ENCODE data around the gene FNBP1.

The FNBP1 gene

DNA sequence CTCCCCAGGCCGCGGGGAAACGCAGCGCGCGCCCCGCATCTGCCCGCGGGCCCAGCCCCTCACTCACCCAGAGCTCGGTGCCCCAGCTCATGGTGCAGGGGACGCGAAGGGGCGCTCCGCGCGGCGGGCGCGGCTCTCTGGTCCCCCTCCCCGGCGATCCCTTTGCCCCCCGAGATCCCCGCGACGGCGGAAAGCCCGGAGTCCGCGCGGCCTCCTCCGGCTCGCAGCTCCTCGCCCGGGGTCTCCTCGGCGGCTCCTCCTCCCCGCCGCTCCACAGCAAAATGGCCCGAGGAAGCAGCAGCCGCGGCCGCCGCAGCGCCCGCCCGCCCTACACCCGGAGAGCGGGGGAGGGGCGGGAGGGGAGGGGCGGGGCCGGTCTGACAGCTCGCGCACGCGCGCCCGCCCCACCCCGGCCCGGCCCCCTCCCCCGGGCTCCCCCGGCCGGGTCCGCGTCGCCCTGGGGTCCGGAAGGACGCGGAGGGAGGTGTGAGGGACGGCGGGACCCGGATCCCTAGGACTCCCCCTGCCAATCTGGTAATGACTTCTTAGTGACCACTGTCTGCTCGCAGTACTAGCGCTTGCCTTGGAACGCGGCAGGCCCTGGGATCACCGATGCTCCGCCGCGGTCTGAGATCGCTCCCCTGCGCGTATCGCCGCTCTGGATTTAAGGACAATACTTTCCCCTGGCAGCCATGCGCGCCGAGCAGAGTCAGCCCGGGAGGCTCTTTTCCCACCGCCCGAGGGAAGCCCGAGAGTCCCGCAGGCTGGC is at the start of gene FNBP1:
Gene FNBP1, minus strand, starts transcription at position 305 of the 769 bp plus-strand sequence. Its CDS starts 214 bp downstream, at position 91.
- in situ Hi-C loops (cut with HindIII; ENCODE audit: low pct_ligation_motif_present, low pct_unique_long_range_greater_than_20kb, low sequenced_read_pairs): no loop called here
- DNase-seq: peak; percentile 66

DNA sequence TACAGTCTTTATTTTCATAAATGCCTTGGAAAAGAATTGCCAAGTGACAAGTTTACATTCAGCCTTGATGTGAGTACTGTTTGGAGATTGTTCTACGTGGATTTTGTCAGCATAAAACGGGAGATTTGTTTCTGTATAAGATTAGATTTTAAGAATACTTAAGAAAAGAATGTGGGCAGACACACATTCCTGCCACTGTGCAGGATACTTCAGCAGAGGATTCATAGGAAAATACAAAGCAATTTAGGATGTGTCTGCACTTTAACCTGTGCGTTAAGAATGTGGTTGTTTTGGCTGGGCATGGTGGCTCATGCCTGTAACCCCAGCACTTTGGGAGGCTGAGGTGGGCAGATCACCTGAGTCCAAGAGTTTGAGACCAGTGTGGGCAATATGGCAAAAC is 47.9 kb upstream of the FNBP1 start:
- in situ Hi-C loops (cut with HindIII; ENCODE audit: low pct_ligation_motif_present, low pct_unique_long_range_greater_than_20kb, low sequenced_read_pairs): no loop called here
- DNase-seq: no peak

- no peak for DNase-seq
- in situ Hi-C loops (cut with HindIII; ENCODE audit: low pct_ligation_motif_present, low pct_unique_long_range_greater_than_20kb, low sequenced_read_pairs): no loop called here
These were observed 46.2 kb upstream of the FNBP1 start for GRCh38 chr9:130089141-130089540.

DNA sequence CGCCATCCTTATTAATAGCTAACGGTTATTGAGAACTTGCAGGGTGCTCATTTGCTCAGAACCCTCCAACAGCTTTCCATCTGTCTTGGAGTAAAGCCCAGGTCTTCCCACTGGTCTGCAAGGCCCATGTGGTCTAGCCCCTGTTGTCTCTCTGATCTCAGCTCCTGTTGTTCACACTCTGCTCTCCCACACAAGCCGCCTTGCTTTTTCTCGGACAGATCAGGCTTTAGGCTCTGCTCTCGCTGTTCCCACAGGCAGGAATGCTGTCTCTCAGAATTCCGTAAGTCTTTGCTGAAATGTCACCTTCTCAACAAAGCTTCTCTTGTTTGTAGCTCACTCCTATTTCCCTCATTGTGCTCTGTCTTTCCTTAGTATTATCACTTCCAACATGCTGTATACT is 45.1 kb upstream of the FNBP1 start:
- in situ Hi-C loops (cut with HindIII; ENCODE audit: low pct_ligation_motif_present, low pct_unique_long_range_greater_than_20kb, low sequenced_read_pairs): no loop called here
- no peak for DNase-seq

DNA sequence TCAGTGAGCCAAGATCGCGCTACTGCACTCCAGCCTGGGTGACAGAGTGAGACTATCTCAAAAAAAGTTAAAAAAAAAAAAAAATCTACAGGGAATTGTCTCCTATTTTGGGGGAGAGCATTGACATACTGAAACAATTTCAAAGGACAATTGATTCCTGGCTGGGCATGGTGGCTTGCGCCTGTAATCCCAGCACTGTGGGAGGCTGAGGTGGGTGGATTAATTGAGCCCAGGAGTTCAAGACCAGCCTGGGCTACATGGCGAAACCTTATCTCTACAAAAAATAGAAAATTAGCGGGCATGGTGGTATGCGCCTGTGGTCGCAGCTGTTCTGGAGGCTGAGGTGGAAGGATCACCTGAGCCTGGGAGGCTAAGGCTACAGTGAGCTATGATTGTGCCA is 41.3 kb upstream of the FNBP1 start:
- in situ Hi-C loops (cut with HindIII; ENCODE audit: low pct_ligation_motif_present, low pct_unique_long_range_greater_than_20kb, low sequenced_read_pairs): no loop called here
- DNase-seq: no peak

DNA sequence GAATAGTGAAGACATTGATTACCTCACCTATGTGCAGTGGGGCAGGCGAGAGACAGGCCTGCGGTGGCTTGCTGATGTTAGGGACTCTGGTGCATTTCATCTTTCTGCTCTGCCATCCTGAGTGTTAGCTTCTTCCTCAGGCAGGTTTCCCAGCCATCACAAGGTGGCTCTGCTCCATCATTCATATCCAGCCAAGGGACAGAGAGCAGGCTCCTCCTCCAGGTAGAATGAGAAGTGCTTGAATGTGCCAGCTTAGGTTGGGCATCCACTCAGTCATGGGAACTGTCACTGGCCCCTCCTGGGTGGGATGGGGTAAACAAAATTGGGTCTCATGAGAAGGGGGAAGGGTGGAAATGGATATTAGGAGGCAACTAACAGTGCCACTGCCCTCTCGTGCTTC is 35.6 kb upstream of the FNBP1 start:
- in situ Hi-C loops (cut with HindIII; ENCODE audit: low pct_ligation_motif_present, low pct_unique_long_range_greater_than_20kb, low sequenced_read_pairs): no loop called here
- no peak for DNase-seq

DNA sequence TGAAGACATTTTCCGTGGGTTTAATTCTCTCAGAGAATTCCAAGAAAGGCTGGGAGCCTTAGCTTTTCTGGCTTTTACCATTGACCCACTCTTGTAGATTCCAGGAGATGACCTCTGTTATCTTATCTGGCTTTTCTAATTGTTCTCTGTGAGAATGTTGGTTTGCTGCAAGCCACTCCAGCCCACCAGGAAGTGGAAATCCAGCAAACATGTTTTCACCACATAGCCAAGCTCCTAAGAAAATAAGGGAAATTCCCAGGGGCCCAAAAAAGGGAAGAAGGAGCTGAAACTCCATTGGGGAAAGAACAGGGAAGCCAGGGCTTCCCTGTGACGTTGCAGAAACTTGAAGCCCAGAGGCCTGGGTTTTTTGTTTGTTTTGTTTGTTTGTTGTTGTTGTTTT is 30.4 kb upstream of the FNBP1 start:
- in situ Hi-C loops (cut with HindIII; ENCODE audit: low pct_ligation_motif_present, low pct_unique_long_range_greater_than_20kb, low sequenced_read_pairs): no loop called here
- no peak for DNase-seq

DNA sequence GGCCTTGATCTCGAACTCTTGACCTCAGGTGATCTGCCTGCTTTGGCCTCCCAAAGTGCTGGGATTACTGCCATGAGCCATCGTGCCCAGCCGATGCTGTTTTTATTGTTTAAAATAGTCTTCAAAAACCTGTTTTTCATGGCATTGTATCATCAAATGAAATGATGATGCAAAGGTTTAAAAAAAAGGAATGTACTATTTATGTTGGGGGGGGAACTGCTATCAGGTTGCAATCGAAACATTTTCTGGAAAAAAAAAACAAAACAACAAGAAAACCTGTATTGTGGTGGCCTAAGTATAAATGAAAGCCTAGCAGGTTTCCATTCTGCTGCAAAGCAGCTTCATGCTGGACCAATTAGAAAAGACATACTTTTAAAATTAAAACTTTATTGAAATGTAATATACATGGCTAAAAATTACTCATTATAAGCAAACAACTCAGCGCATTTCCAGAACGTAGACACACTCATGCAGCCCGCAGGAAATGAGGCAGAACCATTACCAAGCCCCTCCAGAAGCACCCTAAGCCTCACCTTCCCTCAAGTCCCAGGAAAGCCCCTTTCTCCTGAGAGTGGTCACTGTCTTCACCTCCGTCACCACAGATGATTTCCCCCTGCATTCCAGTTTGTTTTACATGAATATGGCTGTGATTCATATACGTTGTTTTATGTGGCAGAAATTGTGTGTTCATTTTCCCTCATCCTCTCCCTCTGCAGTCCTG is 29.7 kb upstream of the FNBP1 start:
- DNase-seq: no peak
- in situ Hi-C loops (cut with HindIII; ENCODE audit: low pct_ligation_motif_present, low pct_unique_long_range_greater_than_20kb, low sequenced_read_pairs): no loop called here

- in situ Hi-C loops (cut with HindIII; ENCODE audit: low pct_ligation_motif_present, low pct_unique_long_range_greater_than_20kb, low sequenced_read_pairs): no loop called here
- DNase-seq: no peak
These were observed 26.1 kb upstream of the FNBP1 start for GRCh38 chr9:130069048-130069447.

DNA sequence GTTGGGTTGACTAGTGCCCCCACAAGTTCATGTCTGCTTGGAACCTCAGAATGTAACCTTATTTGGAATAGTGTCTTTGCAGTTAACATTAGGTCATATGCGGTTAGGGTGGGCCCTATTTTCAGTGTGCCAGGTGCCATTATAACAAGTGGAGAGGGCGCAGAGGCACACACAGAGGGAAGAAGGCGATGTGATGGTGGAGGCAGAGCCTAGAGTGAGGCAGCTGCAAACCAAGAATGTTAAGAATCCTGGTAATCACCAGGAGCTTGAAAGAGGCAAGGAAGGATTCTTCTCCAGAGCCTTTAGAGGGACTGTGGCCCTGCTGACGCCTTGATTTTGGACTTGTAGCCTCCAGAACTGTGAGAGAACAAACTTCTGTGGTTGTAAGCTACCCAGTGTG is 21.6 kb upstream of the FNBP1 start:
- in situ Hi-C loops (cut with HindIII; ENCODE audit: low pct_ligation_motif_present, low pct_unique_long_range_greater_than_20kb, low sequenced_read_pairs): no loop called here
- no peak for DNase-seq

- in situ Hi-C loops (cut with HindIII; ENCODE audit: low pct_ligation_motif_present, low pct_unique_long_range_greater_than_20kb, low sequenced_read_pairs): no loop called here
These were observed 19.8 kb upstream of the FNBP1 start for GRCh38 chr9:130062750-130063149.

GRCh38 chr9:130060296-130060695 is 17.3 kb upstream of the FNBP1 start:
- in situ Hi-C loops (cut with HindIII; ENCODE audit: low pct_ligation_motif_present, low pct_unique_long_range_greater_than_20kb, low sequenced_read_pairs): no loop called here
- DNase-seq: no peak

More at GRCh38 chr9:130062750-130063149, 19.8 kb upstream of the FNBP1 start:
- DNase-seq: no peak

GRCh38 chr9:130058887-130059286 is 15.9 kb upstream of the FNBP1 start:
- DNase-seq: no peak
- in situ Hi-C loops (cut with HindIII; ENCODE audit: low pct_ligation_motif_present, low pct_unique_long_range_greater_than_20kb, low sequenced_read_pairs): no loop called here

DNA sequence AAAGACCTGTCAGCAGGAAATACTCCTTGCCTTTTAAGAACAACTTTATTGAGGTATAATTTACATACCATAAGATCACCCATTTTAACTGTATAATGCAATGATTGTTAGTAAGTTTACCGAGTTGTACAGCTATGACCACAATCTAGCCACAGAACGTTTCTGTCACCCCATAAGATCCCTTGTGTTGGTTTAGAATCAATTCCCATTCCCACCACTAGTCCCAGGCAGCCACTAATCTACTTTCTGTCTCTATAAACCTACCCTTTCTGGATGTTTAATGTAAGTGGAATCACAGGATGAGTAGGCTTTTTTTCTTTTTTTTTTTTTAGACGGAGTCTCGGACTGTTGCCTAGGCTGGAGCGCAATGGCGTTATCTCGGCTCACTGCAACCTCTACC is 15.2 kb upstream of the FNBP1 start:
- DNase-seq: peak; percentile 16
- in situ Hi-C loops (cut with HindIII; ENCODE audit: low pct_ligation_motif_present, low pct_unique_long_range_greater_than_20kb, low sequenced_read_pairs): no loop called here

DNA sequence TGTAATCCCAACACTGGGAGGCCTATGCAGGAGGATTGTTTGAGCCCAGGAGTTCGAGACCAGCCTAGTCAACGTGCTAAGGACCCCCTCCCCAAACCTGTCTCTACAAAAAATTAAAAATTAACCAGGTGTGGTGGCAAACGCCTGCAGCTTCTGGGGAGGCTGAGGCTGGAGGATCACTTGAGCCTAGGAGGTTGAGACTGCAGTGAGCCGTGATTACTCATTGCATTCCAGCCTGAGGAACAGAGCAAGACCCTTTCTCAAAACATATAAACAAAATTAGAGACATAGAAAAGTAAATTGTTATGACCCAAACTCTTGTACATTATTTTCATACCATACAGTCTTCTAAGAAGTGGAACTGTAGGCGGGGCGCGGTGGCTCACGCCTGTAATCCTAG is 11.8 kb upstream of the FNBP1 start:
- in situ Hi-C loops (cut with HindIII; ENCODE audit: low pct_ligation_motif_present, low pct_unique_long_range_greater_than_20kb, low sequenced_read_pairs): no loop called here

DNA sequence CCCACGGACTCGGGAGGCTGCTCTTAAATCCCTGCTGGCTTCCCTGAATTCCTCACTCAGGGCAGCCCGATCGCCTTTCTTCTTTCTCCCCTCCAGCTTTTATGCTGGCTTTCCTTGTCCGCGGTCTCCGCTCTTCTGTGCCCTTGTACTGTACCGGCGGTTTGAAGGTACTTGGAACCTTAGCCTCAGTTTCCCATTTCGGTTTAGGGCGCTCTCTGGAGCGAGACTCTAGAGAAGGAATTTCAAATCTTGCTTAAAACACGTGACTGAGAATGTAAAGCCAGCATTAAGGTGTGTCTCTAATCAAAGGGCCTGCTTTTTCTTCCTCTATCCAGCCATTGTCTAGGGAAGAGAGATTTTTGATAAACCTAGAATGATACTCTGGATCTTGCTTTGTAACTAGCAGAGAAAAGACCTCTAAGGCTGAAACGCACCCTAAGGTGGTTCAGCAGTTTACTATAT is 11.4 kb upstream of the FNBP1 start:
- peak; percentile 2 for DNase-seq
- in situ Hi-C loops (cut with HindIII; ENCODE audit: low pct_ligation_motif_present, low pct_unique_long_range_greater_than_20kb, low sequenced_read_pairs): no loop called here

More for the DNA sequence above, 11.8 kb upstream of the FNBP1 start:
- DNase-seq: no peak

- peak; percentile 66 for DNase-seq
- in situ Hi-C loops (cut with HindIII; ENCODE audit: low pct_ligation_motif_present, low pct_unique_long_range_greater_than_20kb, low sequenced_read_pairs): no loop called here
These were observed 10.7 kb upstream of the FNBP1 start, which contains the start of gene GPR107 for GRCh38 chr9:130053504-130054324. GPR107 (plus strand) TSS chr9:130053906; CDS start chr9:130053933, 27 bp downstream.

- DNase-seq: no peak
- in situ Hi-C loops (cut with HindIII; ENCODE audit: low pct_ligation_motif_present, low pct_unique_long_range_greater_than_20kb, low sequenced_read_pairs): no loop called here
These were observed 10.1 kb upstream of the FNBP1 start for GRCh38 chr9:130053109-130053503.

DNA sequence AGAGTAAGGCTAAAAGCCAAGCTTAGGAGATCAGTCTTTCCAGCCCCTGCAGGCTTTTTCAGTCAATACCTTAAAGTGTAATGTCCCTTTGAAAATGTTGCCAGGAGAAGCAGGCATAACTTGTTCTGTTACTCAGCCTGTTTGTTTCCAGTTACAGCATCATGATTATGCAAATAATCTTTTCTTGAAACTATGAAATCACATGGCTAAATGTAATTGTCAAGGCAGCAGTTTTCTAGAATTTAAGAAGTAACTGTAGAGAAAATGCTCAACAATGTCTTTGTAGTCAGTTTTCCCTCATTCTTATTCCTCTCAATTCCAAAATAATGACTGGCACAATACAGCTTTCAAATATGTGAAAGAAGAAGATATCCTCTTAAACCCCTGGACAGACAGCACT is 8.9 kb upstream of the FNBP1 start:
- in situ Hi-C loops (cut with HindIII; ENCODE audit: low pct_ligation_motif_present, low pct_unique_long_range_greater_than_20kb, low sequenced_read_pairs): no loop called here
- DNase-seq: no peak
